Muscle of leg (tissue), 16 donors: ENCODE data around the gene ANKRD61. TPM values are rescaled to one million over a fixed set of nuclear protein-coding genes. Genes with fewer than 3 reads are reported as not detected.
"Not testable (repeated sequence)": the region's sequence is repeated elsewhere in the genome, so short reads cannot be mapped to it uniquely, and the experiment has no call there.

Experiments used
- DNase-seq: peaks from one replicate; pipeline ENCODE4 v3.0.0; 2013
- H3K27ac ChIP-seq: one replicate; pipeline ENCODE4 v1.5.1; 2013; ENCODE audit warnings: mild to moderate bottlenecking, low read length, control low read depth
- H3K27me3 ChIP-seq: one replicate; pipeline ENCODE4 v1.6.1; 2013; ENCODE audit warnings: low read length; ENCODE audit not compliant: control insufficient read depth, insufficient read depth
- H3K36me3 ChIP-seq: one replicate; pipeline ENCODE4 v1.6.1; 2013; ENCODE audit warnings: low read length; ENCODE audit not compliant: control insufficient read depth, insufficient read depth
- H3K4me1 ChIP-seq: one replicate; pipeline ENCODE4 v1.6.1; 2013; ENCODE audit warnings: low read length; ENCODE audit not compliant: control insufficient read depth, insufficient read depth
- H3K4me3 ChIP-seq: one replicate; pipeline ENCODE4 v1.5.1; 2013; ENCODE audit warnings: low read length, control low read depth
- H3K9me3 ChIP-seq: replicated peaks from 2 replicates; pipeline ENCODE4 v1.6.1; 2013; ENCODE audit warnings: low read depth, low read length; ENCODE audit not compliant: control insufficient read depth
- WGBS: methylation state at CpG from one replicate; pipeline ENCODE4 v1.1.5; 2013; ENCODE audit warnings: missing lambda C conversion rate; ENCODE audit not compliant: insufficient coverage; 5-methylcytosine and 5-hydroxymethylcytosine counted together
- long read RNA-seq, 11 donors: transcript quantifications; one replicate each; lab custom pipeline, GENCODE V29; 2026
- polyA plus RNA-seq, 8 donors: library from polyadenylated mRNA; unstranded; fragments of 120-200 nt; gene quantifications; one replicate each; pipeline versions ENCODE4 v1.2.1 to v1.2.3, GENCODE V29; 2013; ENCODE audit warnings: inconsistent platforms in 1 of 8, low replicate concordance in 1 of 8; ENCODE audit not compliant: insufficient read length in 8 of 8, insufficient read depth in 1 of 8
- total RNA-seq: library from RNA; stranded (reverse); fragments of 120-200 nt; gene quantifications from one replicate; pipeline ENCODE4 v1.2.4, GENCODE V29; 2013

ANKRD61 gene
- 0.22 TPM for total RNA-seq
- 1 to 10 TPM in 1 of 8 donors, under 1 TPM in 7; 0.28 to 1.0 (median 0.70) TPM for polyA plus RNA-seq
- long read RNA-seq, donor 1, result 0 reads
- long read RNA-seq, donor 2, result 0 reads
- long read RNA-seq, donor 3, partial matches to known transcripts, result 18 of 26 reads
- long read RNA-seq, donor 3, other reads (novel, unspliced or antisense), result 8 of 26 reads
- long read RNA-seq, donor 4, result 0 reads
- long read RNA-seq, donor 5, partial matches to known transcripts, result 48 of 59 reads
- long read RNA-seq, donor 5, other reads (novel, unspliced or antisense), result 11 of 59 reads
- long read RNA-seq, donor 6, partial matches to known transcripts, result 11 of 19 reads
- long read RNA-seq, donor 6, other reads (novel, unspliced or antisense), result 8 of 19 reads
- long read RNA-seq, donor 7, partial matches to known transcripts, result 0 of 12 reads
- long read RNA-seq, donor 7, other reads (novel, unspliced or antisense), result 12 of 12 reads
- long read RNA-seq, donor 8, result 0 reads
- long read RNA-seq, donor 9, result 0 reads
- long read RNA-seq, donor 10, partial matches to known transcripts, result 0 of 9 reads
- long read RNA-seq, donor 10, other reads (novel, unspliced or antisense), result 9 of 9 reads
- long read RNA-seq, donor 11, result 0 reads

DNA sequence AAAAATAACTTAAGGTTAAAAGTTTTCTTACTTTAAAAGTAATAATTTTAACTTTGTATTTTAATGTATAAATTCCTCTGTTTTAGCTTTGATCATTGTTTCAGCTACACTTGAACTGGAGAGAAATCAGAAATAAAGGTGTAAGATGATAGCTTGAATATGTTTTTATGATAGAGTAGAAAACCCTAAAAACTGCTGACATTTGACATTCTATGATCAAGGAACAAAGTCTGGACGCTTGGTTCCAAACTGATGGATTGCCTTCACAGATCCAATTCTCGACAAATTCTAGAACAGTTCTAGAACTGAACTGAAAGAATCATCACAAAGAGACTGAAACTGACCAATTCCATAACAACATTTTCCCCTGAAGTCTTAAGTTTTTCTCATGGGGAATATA lies at the start of gene ANKRD61:
TSS of gene ANKRD61 (plus strand) at position 389 of the 400 bp plus-strand sequence. CDS start at position 389, 0 bp downstream.
- Histone ChIP-seq H3K27ac (no peak within 1 kb of the TSS), H3K9me3 (no peaks in the 10 kb centered on the region), H3K4me3 (no peak within 1 kb of the TSS), H3K27me3 (no peaks in the 10 kb centered on the region), H3K4me1 (peaks cover 4% of the 10 kb centered on the region), H3K36me3 (peaks cover 76% of the 10 kb centered on the region)
- no peak for DNase-seq
- 94% methylated on average over 2 of the region's 2 CpGs for WGBS

DNA sequence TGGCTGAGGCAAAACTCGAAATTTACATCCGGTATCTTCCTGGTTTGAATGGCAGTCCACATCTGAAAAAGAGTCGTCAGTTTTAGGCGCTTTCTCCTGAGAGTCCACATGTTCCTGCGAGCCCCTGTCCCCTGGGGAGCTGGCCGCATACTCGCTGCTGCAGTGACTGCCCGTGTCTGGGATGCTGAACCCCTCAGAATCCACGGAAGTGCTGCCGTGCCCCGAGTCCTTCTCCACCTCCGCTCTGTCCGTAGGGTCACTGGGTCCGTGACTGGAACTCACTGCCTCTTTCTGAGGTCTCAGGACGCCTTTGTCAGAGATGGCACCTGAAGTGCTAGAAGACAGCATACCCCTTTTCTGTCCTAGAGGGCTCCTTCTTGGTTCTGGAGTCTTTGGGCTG lies 44.1 kb upstream of the ANKRD61 start:
- not testable (repeated sequence) for DNase-seq, H3K9me3 ChIP-seq, H3K27me3 ChIP-seq, H3K27ac ChIP-seq, H3K4me3 ChIP-seq, H3K4me1 ChIP-seq
- WGBS, result 92% methylated on average over 15 of the region's 15 CpGs
- H3K36me3 ChIP-seq, result peaks cover 19% of the 10 kb centered on the region

DNA sequence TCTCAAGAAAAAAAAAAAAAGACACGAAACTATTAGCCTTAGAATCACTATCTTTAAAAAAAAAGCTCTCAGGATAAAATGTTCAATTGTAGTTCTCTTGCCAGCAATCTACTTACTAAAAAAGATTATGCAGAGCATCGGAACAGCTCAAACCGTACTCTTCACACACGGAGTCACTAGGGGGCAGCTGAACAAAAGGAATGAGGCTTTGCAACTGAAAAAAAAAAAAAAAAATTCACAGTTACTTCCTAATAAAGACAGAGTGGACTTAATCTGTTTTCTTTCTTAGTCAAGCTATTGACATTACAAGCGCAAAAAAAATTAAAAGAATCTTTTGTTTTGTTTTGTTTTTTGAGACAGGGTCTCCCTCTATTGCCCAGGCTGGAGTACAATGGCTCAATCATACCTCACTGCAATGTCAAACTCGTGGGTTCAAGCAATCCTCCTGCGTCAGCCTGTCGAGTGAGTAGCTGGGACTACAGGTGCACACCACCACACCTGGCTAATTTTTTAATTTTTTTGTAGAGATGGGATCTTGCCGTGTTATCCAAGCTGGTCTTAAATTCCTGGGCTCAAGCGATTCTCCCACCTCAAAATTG lies 33.9 kb upstream of the ANKRD61 start:
- Histone ChIP-seq H3K27ac (no peak overlapping the region), H3K27me3 (no peaks in the 10 kb centered on the region), H3K4me1 (peaks cover 4% of the 10 kb centered on the region), H3K9me3 (no peaks in the 10 kb centered on the region), H3K4me3 (no peak overlapping the region), H3K36me3 (peaks cover 31% of the 10 kb centered on the region)
- peak; percentile 84 for DNase-seq
- no CpG with 5 or more reads among the region's 10 CpGs for WGBS

DNA sequence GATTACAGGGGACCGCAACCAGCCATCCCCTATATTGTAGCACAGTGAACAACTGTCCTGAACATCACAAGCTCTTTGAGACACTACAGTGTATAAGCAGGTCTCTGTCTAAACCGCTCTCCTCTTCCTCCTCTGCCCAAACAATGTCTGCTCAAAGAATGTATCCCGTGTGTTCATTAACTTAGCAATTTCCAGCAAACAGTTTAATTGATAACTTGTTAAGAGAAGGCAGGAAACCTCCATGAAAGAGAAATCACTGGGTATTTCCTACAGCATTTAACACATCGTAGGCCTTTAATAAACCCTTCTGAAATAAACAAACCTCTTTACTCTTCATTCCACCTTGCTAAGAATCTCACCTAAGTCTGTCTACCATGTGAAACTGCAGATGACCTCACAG lies 23.8 kb upstream of the ANKRD61 start:
- no peak for DNase-seq
- Histone ChIP-seq H3K4me1 (peaks cover 3% of the 10 kb centered on the region), H3K27me3 (no peaks in the 10 kb centered on the region), H3K36me3 (peaks cover 9% of the 10 kb centered on the region), H3K27ac (no peak overlapping the region), H3K4me3 (no peak overlapping the region), H3K9me3 (no peaks in the 10 kb centered on the region)
- 90% methylated on average over 1 of the region's 4 CpGs for WGBS

DNA sequence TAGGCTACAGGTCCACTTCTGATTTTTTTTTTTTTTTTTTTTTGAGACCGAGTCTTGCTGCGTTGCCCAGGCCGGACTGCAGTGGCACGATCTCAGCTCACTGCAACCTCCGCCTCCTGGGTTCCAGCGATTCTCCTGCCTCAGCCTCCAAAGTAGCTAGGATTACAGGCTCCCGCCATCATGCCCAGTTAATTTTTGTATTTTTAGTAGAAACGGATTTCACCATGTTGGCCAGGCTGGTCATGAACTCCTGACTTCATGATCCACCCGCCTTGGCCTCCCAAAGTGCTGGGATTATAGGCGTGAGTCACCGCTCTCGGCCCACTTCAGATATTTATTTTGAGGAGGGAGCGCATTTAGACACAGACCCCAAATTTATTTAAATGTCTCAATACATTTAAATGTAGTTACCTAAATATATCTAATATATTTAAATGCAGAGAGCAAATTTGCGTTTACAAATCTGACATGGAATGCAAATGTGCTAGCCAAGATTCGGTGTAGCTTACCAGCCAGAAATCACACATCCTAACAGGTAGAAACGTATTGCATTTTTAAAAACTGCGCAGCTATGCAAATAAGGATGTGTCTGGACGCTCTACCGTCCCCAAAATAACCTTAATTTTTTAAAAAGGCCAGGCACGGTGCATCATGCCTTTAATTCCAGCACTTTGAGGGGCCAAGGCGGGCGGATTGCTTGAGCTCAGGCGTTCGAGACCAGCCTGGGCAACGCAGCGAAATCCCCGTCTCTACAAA lies 23.2 kb upstream of the ANKRD61 start:
- H3K4me3 ChIP-seq, result peak overlapping the region; percentile 83
- not testable (repeated sequence) for H3K4me1 ChIP-seq, H3K9me3 ChIP-seq, H3K27me3 ChIP-seq, DNase-seq, H3K27ac ChIP-seq
- 32% methylated on average over 7 of the region's 27 CpGs for WGBS
- H3K36me3 ChIP-seq, result peaks cover 13% of the 10 kb centered on the region

DNA sequence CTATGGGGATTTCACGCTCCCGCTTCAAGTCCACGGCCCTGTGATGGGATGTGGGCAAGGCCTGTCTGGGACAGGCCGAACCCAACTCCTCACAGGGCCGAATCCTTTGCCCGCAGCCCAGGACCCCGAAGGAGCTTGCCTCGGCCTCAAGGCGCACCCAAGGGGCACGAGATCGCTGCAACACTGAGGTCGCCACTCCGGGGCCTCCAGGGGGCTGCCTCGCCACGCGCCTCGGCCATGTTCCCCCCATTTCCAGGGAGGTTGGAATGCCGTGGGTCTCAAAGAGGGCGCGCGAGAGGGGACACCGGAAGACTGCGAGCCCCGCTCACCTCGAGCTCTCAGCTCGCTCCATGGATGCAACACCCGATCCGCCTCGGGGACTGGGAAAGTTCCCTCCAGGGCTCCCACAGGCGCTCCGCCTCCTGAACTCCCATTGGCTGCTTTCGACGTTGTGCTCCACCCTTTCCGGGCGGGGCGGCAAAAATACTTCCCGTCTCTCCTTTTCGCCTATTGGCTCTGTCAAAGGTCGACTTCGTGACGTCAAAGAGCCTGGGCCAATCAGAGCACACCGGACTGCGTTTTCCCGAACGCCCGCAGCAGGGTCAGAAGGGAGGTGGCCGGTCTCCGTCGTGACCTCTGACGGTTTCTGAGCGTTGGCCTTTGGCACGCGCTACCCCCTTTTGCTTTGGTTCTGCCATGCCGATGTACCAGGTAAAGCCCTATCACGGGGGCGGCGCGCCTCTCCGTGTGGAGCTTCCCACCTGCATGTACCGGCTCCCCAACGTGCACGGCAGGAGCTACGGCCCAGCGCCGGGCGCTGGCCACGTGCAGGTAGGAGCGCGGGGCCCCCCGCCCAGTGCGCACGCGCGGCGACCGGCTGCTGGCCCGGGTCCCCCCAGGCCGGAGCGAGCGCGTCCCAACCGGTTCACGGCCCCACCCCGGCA lies 22.2 kb upstream of the ANKRD61 start, which contains the start of the genes AIMP2 and PMS2:
TSS of gene AIMP2 (plus strand) at position 605 of the 944 bp plus-strand sequence. CDS start at position 697, 92 bp downstream.
TSS of gene PMS2 (minus strand) at position 382 of the 944 bp plus-strand sequence. CDS start at position 352, 30 bp downstream.
- peak; percentile 100 for DNase-seq
- Histone ChIP-seq H3K4me3 (peak within 1 kb of the TSS; percentile 83), H3K27ac (peak within 1 kb of the TSS; percentile 97), H3K4me1 (peaks cover 3% of the 10 kb centered on the region), H3K36me3 (peaks cover 17% of the 10 kb centered on the region), H3K27me3 (no peaks in the 10 kb centered on the region), H3K9me3 (no peaks in the 10 kb centered on the region)
- WGBS, result under 1% methylated on average over 83 of the region's 84 CpGs

DNA sequence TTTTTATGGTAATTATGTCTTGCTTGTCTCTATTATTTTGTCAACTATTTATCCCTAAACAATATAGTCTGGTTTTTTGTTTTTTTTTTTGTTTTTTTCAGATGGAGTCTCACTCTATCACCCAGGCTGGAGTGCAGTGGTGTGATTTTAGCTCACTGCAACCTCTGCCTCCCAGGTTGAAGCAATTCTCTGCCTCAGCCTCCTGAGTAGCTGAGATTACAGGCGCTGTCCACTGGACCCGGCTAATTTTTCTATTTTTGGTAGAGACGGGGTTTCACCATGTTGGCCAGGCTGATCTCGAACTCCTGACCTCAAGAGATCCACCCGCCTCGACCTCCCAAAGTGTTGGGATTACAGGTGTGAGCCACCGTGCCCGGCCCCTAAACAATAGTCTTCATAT lies 20.8 kb upstream of the ANKRD61 start:
- H3K27me3 ChIP-seq, H3K27ac ChIP-seq, H3K4me1 ChIP-seq, H3K9me3 ChIP-seq, H3K4me3 ChIP-seq, DNase-seq: not testable (repeated sequence)
- H3K36me3 ChIP-seq, result peaks cover 22% of the 10 kb centered on the region
- WGBS, result 89% methylated on average over 4 of the region's 8 CpGs

DNA sequence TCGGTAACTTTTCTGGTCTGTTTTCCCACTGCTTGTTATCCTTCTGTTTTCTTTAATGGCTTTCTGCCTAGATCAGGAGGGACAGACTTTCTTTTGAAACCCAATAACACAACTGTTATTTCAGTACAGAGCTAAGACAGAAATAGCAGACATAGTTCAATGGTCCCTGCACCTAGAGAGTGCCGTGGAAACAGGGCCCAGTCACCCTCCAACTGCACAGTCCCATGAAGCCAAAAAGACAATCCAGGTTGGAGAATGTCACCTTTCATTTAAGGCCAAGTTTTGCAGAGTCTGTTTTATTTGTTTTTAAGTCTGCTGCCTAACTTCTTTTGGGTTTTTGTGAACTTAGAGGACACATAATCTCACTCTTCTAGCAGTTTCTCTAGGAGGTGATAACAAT lies 19.6 kb upstream of the ANKRD61 start:
- Histone ChIP-seq H3K4me3 (no peak overlapping the region), H3K27ac (no peak overlapping the region), H3K9me3 (no peaks in the 10 kb centered on the region), H3K36me3 (peaks cover 28% of the 10 kb centered on the region), H3K27me3 (no peaks in the 10 kb centered on the region), H3K4me1 (peaks cover 15% of the 10 kb centered on the region)
- DNase-seq, result no peak
- 89% methylated on average over 1 of the region's 2 CpGs for WGBS
